Bronchial epithelial cell (primary cell): ENCODE data around the gene ADAM19. TPM values are rescaled to one million over a fixed set of nuclear protein-coding genes. Genes with fewer than 3 reads are reported as not detected.

ENCODE experiments used
- DNase-seq: peaks from one replicate; pipeline ENCODE4 v3.0.0-alpha.2; 2010; ENCODE audit warnings: low read depth
- FAIRE-seq: peaks from 2 replicates; lab custom pipeline; 2011; peaks lifted over from hg19 to GRCh38; lab: Jason Lieb, UNC
- H3K27me3 ChIP-seq: 2 replicates; pipeline ENCODE4 v1.5.1; 2011; ENCODE audit warnings: low read length; ENCODE audit not compliant: control insufficient read depth, insufficient read depth
- H3K36me3 ChIP-seq: 2 replicates; pipeline ENCODE4 v1.5.1; 2011; ENCODE audit warnings: low read length; ENCODE audit not compliant: control insufficient read depth, insufficient read depth
- H3K4me3 ChIP-seq: 2 replicates; pipeline ENCODE4 v1.5.1; 2011; ENCODE audit warnings: mild to moderate bottlenecking, low read depth, low read length, control low read depth
- total RNA-seq: library from RNA; depleted of rRNA; stranded (reverse); fragments of >200 nt; gene quantifications from 2 replicates; pipeline ENCODE4 v1.2.1, GENCODE V29; 2014
- TF ChIP-seq, protein P1 (sequence below): IDR thresholded peaks from 2 replicates; pipeline ENCODE4 v1.5.1; 2011; ENCODE audit warnings: mild to moderate bottlenecking, moderate library complexity, low read length, control low read depth, inconsistent platforms; ENCODE audit not compliant: insufficient read depth, severe bottlenecking

Gene ADAM19
- total RNA-seq, 1 donor from 2014 or later = 0.79 TPM

GRCh38 chr5:157473383-157474320 is 101.9 kb downstream of the ADAM19 start:
- H3K4me3 ChIP-seq = no peak overlapping the region
- TF ChIP-seq, protein P1, sequence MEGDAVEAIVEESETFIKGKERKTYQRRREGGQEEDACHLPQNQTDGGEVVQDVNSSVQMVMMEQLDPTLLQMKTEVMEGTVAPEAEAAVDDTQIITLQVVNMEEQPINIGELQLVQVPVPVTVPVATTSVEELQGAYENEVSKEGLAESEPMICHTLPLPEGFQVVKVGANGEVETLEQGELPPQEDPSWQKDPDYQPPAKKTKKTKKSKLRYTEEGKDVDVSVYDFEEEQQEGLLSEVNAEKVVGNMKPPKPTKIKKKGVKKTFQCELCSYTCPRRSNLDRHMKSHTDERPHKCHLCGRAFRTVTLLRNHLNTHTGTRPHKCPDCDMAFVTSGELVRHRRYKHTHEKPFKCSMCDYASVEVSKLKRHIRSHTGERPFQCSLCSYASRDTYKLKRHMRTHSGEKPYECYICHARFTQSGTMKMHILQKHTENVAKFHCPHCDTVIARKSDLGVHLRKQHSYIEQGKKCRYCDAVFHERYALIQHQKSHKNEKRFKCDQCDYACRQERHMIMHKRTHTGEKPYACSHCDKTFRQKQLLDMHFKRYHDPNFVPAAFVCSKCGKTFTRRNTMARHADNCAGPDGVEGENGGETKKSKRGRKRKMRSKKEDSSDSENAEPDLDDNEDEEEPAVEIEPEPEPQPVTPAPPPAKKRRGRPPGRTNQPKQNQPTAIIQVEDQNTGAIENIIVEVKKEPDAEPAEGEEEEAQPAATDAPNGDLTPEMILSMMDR = no peak
- H3K27me3 ChIP-seq = no peaks in the 10 kb centered on the region
- no peak for DNase-seq
- peaks cover 17% of the 10 kb centered on the region for H3K36me3 ChIP-seq
- peak; percentile 95 for FAIRE-seq

- DNase-seq (peak; percentile 43), FAIRE-seq (peak; percentile 66)
- H3K27me3 ChIP-seq = no peaks in the 10 kb centered on the region
- H3K36me3 ChIP-seq = peaks cover 21% of the 10 kb centered on the region
- no peak overlapping the region for H3K4me3 ChIP-seq
- TF ChIP-seq, protein P1 = peak; percentile 69
Measured at GRCh38 chr5:157471709-157472108, 103.9 kb downstream of the ADAM19 start.

GRCh38 chr5:157470631-157471030 is 104.9 kb downstream of the ADAM19 start:
- DNase-seq (no peak), FAIRE-seq (no peak)
- TF ChIP-seq, protein P1 = no peak
- Histone ChIP-seq H3K27me3 (no peaks in the 10 kb centered on the region), H3K36me3 (peaks cover 27% of the 10 kb centered on the region), H3K4me3 (no peak overlapping the region)

GRCh38 chr5:157469687-157470086 is 105.9 kb downstream of the ADAM19 start:
- no peak overlapping the region for H3K4me3 ChIP-seq
- peaks cover 28% of the 10 kb centered on the region for H3K36me3 ChIP-seq
- FAIRE-seq (no peak), DNase-seq (no peak)
- TF ChIP-seq, protein P1 = no peak
- H3K27me3 ChIP-seq = no peaks in the 10 kb centered on the region

GRCh38 chr5:157469073-157469472 is 106.5 kb downstream of the ADAM19 start:
- DNase-seq = no peak
- Histone ChIP-seq H3K27me3 (no peaks in the 10 kb centered on the region), H3K4me3 (no peak overlapping the region), H3K36me3 (peaks cover 27% of the 10 kb centered on the region)
- TF ChIP-seq, protein P1 = no peak
- no peak for FAIRE-seq
